ENCODE measurements around the gene PNN. TPM values are rescaled to one million over a fixed set of nuclear protein-coding genes. Genes with fewer than 3 reads are reported as not detected.

PNN gene
- total RNA-seq, 1 donor from 2014 or later: 30.1 TPM

DNA sequence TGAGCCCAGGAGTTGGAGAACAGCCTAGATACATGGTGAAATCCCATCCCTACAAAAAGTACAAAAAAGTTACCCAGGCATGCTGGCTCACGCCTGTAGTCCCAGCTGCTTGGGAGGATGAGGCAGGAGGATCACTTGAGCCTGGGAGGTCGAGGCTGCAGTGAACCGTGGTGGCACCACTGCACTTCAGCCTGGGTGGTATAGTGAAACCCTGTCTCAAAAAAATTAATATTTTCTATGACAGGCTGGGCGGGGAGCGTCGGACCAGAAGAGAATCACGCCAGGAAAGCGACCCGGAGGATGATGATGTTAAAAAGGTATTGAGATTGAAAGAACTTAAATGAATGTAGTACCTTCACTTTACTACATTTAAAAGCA, 2.1 kb downstream of the PNN start:
- peaks cover 41% of the 10 kb centered on the region for H3K4me1 ChIP-seq
- DNase-seq: no peak
- H3K4me3 ChIP-seq: no peak overlapping the region
- no peaks in the 10 kb centered on the region for H3K9me3 ChIP-seq (replicated peaks)
- intact Hi-C loops (cut with micrococcal nuclease): loop anchor here (10.0 kb wide), 1 partner anchor 88 kb away; no protein-coding TSS in a partner anchor
- TF ChIP-seq, protein P1, sequence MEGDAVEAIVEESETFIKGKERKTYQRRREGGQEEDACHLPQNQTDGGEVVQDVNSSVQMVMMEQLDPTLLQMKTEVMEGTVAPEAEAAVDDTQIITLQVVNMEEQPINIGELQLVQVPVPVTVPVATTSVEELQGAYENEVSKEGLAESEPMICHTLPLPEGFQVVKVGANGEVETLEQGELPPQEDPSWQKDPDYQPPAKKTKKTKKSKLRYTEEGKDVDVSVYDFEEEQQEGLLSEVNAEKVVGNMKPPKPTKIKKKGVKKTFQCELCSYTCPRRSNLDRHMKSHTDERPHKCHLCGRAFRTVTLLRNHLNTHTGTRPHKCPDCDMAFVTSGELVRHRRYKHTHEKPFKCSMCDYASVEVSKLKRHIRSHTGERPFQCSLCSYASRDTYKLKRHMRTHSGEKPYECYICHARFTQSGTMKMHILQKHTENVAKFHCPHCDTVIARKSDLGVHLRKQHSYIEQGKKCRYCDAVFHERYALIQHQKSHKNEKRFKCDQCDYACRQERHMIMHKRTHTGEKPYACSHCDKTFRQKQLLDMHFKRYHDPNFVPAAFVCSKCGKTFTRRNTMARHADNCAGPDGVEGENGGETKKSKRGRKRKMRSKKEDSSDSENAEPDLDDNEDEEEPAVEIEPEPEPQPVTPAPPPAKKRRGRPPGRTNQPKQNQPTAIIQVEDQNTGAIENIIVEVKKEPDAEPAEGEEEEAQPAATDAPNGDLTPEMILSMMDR (IDR thresholded peaks at IDR 0.05; ENCODE audit: borderline replicate concordance): no peak
- no peak overlapping the region for H3K27ac ChIP-seq (replicated peaks)
- no peaks in the 10 kb centered on the region for H3K27me3 ChIP-seq (ENCODE audit: low read depth)
- H3K36me3 ChIP-seq: peaks cover 59% of the 10 kb centered on the region

DNA sequence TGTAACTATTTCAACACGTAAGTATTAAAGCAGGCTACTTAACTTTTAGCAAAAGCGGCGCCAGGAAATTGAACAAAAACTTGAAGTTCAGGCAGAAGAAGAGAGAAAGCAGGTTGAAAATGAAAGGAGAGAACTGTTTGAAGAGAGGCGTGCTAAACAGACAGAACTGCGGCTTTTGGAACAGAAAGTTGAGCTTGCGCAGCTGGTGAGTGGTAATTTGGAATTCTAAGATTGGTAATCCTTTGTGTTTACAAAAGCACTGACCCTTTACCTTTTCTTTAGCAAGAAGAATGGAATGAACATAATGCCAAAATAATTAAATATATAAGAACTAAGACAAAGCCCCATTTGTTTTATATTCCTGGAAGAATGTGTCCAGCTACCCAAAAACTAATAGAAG, 4.0 kb downstream of the PNN start:
- H3K4me3 ChIP-seq: no peak overlapping the region
- no peak overlapping the region for H3K27ac ChIP-seq (replicated peaks)
- TF ChIP-seq, protein P1 (IDR thresholded peaks at IDR 0.05; ENCODE audit: borderline replicate concordance): no peak
- no peaks in the 10 kb centered on the region for H3K9me3 ChIP-seq (replicated peaks)
- peaks cover 78% of the 10 kb centered on the region for H3K36me3 ChIP-seq
- peaks cover 48% of the 10 kb centered on the region for H3K4me1 ChIP-seq
- DNase-seq: no peak
- intact Hi-C loops (cut with micrococcal nuclease): loop anchor here (10.0 kb wide), 1 partner anchor 86 kb away; no protein-coding TSS in a partner anchor
- no peaks in the 10 kb centered on the region for H3K27me3 ChIP-seq (ENCODE audit: low read depth)

DNA sequence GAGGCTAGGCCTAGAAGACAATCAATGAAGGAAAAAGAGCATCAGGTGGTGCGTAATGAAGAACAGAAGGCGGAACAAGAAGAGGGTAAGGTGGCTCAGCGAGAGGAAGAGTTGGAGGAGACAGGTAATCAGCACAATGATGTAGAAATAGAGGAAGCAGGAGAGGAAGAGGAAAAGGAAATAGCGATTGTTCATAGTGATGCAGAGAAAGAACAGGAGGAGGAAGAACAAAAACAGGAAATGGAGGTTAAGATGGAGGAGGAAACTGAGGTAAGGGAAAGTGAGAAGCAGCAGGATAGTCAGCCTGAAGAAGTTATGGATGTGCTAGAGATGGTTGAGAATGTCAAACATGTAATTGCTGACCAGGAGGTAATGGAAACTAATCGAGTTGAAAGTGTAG, 5.5 kb downstream of the PNN start:
- intact Hi-C loops (cut with micrococcal nuclease): no loop called here
- H3K27ac ChIP-seq (replicated peaks): no peak overlapping the region
- H3K4me1 ChIP-seq: peaks cover 38% of the 10 kb centered on the region
- H3K27me3 ChIP-seq (ENCODE audit: low read depth): no peaks in the 10 kb centered on the region
- DNase-seq: no peak
- TF ChIP-seq, protein P1 (IDR thresholded peaks at IDR 0.05; ENCODE audit: borderline replicate concordance): no peak
- H3K36me3 ChIP-seq: peaks cover 92% of the 10 kb centered on the region
- no peaks in the 10 kb centered on the region for H3K9me3 ChIP-seq (replicated peaks)
- no peak overlapping the region for H3K4me3 ChIP-seq

DNA sequence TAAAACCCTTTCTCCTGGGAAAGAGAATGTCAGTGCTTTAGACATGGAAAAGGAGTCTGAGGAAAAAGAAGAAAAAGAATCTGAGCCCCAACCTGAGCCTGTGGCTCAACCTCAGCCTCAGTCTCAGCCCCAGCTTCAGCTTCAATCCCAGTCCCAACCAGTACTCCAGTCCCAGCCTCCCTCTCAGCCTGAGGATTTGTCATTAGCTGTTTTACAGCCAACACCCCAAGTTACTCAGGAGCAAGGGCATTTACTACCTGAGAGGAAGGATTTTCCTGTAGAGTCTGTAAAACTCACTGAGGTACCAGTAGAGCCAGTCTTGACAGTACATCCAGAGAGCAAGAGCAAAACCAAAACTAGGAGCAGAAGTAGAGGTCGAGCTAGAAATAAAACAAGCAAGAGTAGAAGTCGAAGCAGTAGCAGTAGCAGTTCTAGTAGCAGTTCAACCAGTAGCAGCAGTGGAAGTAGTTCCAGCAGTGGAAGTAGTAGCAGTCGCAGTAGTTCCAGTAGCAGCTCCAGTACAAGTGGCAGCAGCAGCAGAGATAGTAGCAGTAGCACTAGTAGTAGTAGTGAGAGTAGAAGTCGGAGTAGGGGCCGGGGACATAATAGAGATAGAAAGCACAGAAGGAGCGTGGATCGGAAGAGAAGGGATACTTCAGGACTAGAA, 6.1 kb downstream of the PNN start:
- Histone ChIP-seq H3K4me1 (peaks cover 32% of the 10 kb centered on the region), H3K27ac (replicated peaks) (no peak overlapping the region), H3K4me3 (no peak overlapping the region), H3K36me3 (peaks cover 96% of the 10 kb centered on the region), H3K27me3 (ENCODE audit: low read depth) (no peaks in the 10 kb centered on the region), H3K9me3 (replicated peaks) (no peaks in the 10 kb centered on the region)
- intact Hi-C loops (cut with micrococcal nuclease): no loop called here
- DNase-seq: no peak
- TF ChIP-seq, protein P1 (IDR thresholded peaks at IDR 0.05; ENCODE audit: borderline replicate concordance): no peak

DNA sequence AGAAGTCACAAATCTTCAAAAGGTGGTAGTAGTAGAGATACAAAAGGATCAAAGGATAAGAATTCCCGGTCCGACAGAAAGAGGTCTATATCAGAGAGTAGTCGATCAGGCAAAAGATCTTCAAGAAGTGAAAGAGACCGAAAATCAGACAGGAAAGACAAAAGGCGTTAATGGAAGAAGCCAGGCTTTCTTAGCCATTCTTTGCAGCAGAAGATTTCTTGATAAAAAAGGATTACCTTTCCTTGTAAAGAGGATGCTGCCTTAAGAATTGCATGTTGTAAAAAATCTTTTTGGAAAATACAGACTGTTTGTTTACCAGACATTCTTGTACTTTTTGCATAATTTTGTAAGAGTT, 6.6 kb downstream of the PNN start:
- peaks cover 26% of the 10 kb centered on the region for H3K4me1 ChIP-seq
- no peak overlapping the region for H3K4me3 ChIP-seq
- no peaks in the 10 kb centered on the region for H3K27me3 ChIP-seq (ENCODE audit: low read depth)
- TF ChIP-seq, protein P1 (IDR thresholded peaks at IDR 0.05; ENCODE audit: borderline replicate concordance): no peak
- peaks cover 91% of the 10 kb centered on the region for H3K36me3 ChIP-seq
- DNase-seq: no peak
- H3K27ac ChIP-seq (replicated peaks): no peak overlapping the region
- intact Hi-C loops (cut with micrococcal nuclease): no loop called here
- H3K9me3 ChIP-seq (replicated peaks): no peaks in the 10 kb centered on the region
